Vagina (tissue), 2 donors: ENCODE data around the gene CPNE1.

ENCODE experiments used
- POLR2A ChIP-seq, 2 donors: fragments of 450-650 bp; IDR thresholded peaks; one replicate each; pipeline ENCODE4 v1.6.1; 2017; ENCODE audit warnings: antibody characterized with exemption in 2 of 2, mild to moderate bottlenecking in 2 of 2, moderate library complexity in 2 of 2
- TF ChIP-seq, protein P1 (sequence below), 3 experiments: fragments of 450-650 bp in 2 of 3; fragments of 200-600 bp in 1 of 3; sonication (generic) in 1 of 3; IDR thresholded peaks; one replicate each; pipeline ENCODE4 v1.5.1; 2017 to 2019; ENCODE audit warnings: antibody characterized with exemption in 3 of 3, mild to moderate bottlenecking in 2 of 3, moderate library complexity in 2 of 3

DNA sequence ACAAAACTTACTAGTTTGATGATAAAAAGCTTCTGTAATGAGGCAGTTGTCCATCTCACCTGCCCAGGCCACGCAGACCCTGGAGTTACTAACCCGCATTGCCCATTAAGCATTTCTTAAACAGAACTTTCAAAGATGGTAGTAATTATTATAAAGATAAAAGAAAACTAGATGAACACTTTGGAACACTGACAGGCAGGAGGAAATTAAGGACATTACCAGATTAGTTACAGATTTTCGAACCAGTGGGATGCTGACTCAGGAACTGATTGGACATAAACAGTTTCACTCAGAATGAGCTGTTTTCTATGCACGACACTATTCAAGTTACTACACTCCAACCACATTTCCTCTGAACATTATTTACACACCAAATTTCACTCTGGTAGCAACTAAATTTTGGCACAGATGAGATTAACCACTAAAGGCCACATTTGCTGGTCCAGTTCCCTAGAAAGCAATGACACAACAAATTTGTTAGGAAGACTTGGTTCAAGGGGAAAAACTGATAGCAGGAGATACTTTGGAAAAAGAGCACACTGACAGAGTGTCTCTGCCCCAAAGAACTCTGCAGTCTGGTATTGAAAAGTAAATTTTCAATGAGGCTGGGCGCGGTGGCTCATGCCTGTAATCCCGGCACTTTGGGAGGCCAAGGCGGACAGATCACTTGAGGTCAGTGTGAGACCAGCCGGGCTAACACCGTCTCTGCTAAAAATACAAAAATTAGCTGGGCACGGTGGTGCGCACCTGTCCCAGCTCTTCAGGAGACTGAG is 37.5 kb upstream of the CPNE1 start:
- TF ChIP-seq POLR2A (IDR thresholded peaks at IDR 0.05) = no peak
- TF ChIP-seq, protein P1, sequence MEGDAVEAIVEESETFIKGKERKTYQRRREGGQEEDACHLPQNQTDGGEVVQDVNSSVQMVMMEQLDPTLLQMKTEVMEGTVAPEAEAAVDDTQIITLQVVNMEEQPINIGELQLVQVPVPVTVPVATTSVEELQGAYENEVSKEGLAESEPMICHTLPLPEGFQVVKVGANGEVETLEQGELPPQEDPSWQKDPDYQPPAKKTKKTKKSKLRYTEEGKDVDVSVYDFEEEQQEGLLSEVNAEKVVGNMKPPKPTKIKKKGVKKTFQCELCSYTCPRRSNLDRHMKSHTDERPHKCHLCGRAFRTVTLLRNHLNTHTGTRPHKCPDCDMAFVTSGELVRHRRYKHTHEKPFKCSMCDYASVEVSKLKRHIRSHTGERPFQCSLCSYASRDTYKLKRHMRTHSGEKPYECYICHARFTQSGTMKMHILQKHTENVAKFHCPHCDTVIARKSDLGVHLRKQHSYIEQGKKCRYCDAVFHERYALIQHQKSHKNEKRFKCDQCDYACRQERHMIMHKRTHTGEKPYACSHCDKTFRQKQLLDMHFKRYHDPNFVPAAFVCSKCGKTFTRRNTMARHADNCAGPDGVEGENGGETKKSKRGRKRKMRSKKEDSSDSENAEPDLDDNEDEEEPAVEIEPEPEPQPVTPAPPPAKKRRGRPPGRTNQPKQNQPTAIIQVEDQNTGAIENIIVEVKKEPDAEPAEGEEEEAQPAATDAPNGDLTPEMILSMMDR (IDR thresholded peaks at IDR 0.05) = no peak
